ENCODE data around the gene NHERF1.

The NHERF1 gene

GRCh38 chr17:74759941-74760340 is 11.5 kb downstream of the NHERF1 start:
- DNase-seq (ENCODE audit: low read depth), result no peak
- TF ChIP-seq CTCF (IDR thresholded peaks at IDR 0.05; ENCODE audit: insufficient read depth, low read depth, low read length, missing control alignments), result no peak
- no peak overlapping the region for H3K4me3 ChIP-seq (ENCODE audit: low read depth, low read length)

GRCh38 chr17:74760404-74761105 is 12.1 kb downstream of the NHERF1 start:
- DNase-seq (ENCODE audit: low read depth), result no peak
- no peak overlapping the region for H3K4me3 ChIP-seq (ENCODE audit: low read depth, low read length)

GRCh38 chr17:74761419-74761818 is 13.0 kb downstream of the NHERF1 start:
- no peak for TF ChIP-seq CTCF (IDR thresholded peaks at IDR 0.05; ENCODE audit: insufficient read depth, low read depth, low read length, missing control alignments)
- no peak for DNase-seq (ENCODE audit: low read depth)
- no peak overlapping the region for H3K4me3 ChIP-seq (ENCODE audit: low read depth, low read length)

More at GRCh38 chr17:74760404-74761105, 12.1 kb downstream of the NHERF1 start:
- no peak for TF ChIP-seq CTCF (IDR thresholded peaks at IDR 0.05; ENCODE audit: insufficient read depth, low read depth, low read length, missing control alignments)

GRCh38 chr17:74761931-74762330 is 13.5 kb downstream of the NHERF1 start:
- DNase-seq (ENCODE audit: low read depth), result no peak
- TF ChIP-seq CTCF (IDR thresholded peaks at IDR 0.05; ENCODE audit: insufficient read depth, low read depth, low read length, missing control alignments), result no peak
- H3K4me3 ChIP-seq (ENCODE audit: low read depth, low read length), result no peak overlapping the region

GRCh38 chr17:74763565-74764387 is 15.3 kb downstream of the NHERF1 start:
- no peak for DNase-seq (ENCODE audit: low read depth)
- TF ChIP-seq CTCF (IDR thresholded peaks at IDR 0.05; ENCODE audit: insufficient read depth, low read depth, low read length, missing control alignments), result no peak
- no peak overlapping the region for H3K4me3 ChIP-seq (ENCODE audit: low read depth, low read length)

GRCh38 chr17:74764751-74765286 is 16.4 kb downstream of the NHERF1 start:
- H3K4me3 ChIP-seq (ENCODE audit: low read depth, low read length), result no peak overlapping the region
- DNase-seq (ENCODE audit: low read depth), result no peak
- TF ChIP-seq CTCF (IDR thresholded peaks at IDR 0.05; ENCODE audit: insufficient read depth, low read depth, low read length, missing control alignments), result no peak

Measured in GM12865 (cell line).